ENCODE results near the gene TAF15.

GRCh38 chr17:35866341-35866950 lies 57.2 kb downstream of the TAF15 start:
- TF ChIP-seq CTCF (IDR thresholded peaks at IDR 0.05) (no peak), FOXM1 (IDR thresholded peaks at IDR 0.05; ENCODE audit: low read depth) (no peak), GATA2 (CRISPR knock-in tag; IDR thresholded peaks at IDR 0.05) (no peak), REST (IDR thresholded peaks at IDR 0.05; ENCODE audit: low read depth, low read length) (no peak), RCOR1 (IDR thresholded peaks at IDR 0.05; ENCODE audit: low read length) (no peak)
- TF ChIP-seq, protein P1, sequence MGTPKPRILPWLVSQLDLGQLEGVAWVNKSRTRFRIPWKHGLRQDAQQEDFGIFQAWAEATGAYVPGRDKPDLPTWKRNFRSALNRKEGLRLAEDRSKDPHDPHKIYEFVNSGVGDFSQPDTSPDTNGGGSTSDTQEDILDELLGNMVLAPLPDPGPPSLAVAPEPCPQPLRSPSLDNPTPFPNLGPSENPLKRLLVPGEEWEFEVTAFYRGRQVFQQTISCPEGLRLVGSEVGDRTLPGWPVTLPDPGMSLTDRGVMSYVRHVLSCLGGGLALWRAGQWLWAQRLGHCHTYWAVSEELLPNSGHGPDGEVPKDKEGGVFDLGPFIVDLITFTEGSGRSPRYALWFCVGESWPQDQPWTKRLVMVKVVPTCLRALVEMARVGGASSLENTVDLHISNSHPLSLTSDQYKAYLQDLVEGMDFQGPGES (IDR thresholded peaks at IDR 0.05; ENCODE audit: low read depth, low read length) = no peak
